Fibroblast of skin of back (primary cell): Measurements from ENCODE around the gene LHPP.

Experiments
- DNase-seq: peaks from one replicate; pipeline ENCODE4 v3.0.0-alpha.2; 2013

LHPP gene

GRCh38 chr10:124500757-124501156 is 39.1 kb downstream of the LHPP start:
- no peak for DNase-seq

GRCh38 chr10:124504711-124505110 is 43.1 kb downstream of the LHPP start:
- no peak for DNase-seq

GRCh38 chr10:124505279-124505678 is 43.7 kb downstream of the LHPP start:
- no peak for DNase-seq

DNA sequence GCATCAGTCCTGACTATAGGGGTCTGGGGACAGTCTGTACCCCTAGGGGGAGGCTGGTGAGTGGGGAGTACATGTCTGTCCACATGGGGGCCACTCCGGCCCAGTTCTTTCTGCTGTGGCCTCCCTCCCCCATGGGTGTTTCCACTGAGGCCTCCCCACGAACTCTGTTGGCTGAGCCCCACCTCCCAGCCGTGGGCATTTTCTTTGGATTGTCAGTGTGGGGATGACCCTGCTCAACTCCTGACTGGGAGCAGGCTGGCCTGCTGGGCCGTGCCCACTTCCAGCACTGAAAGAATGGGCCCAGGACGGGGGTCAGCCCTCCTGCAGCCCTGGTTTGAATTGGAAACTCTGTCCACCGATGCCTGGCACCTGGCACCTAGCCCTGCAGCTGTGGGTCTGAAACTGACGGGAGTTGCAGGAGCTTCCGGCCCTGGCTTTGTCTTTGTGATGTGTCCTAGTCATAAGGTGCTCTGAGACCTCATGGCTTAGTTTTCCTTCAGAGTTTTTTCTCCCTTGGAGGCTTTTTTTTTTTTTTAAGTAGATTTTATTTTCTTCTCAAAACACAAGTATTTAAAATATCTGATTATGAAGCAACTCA is 46.5 kb downstream of the LHPP start:
- no peak for DNase-seq

DNA sequence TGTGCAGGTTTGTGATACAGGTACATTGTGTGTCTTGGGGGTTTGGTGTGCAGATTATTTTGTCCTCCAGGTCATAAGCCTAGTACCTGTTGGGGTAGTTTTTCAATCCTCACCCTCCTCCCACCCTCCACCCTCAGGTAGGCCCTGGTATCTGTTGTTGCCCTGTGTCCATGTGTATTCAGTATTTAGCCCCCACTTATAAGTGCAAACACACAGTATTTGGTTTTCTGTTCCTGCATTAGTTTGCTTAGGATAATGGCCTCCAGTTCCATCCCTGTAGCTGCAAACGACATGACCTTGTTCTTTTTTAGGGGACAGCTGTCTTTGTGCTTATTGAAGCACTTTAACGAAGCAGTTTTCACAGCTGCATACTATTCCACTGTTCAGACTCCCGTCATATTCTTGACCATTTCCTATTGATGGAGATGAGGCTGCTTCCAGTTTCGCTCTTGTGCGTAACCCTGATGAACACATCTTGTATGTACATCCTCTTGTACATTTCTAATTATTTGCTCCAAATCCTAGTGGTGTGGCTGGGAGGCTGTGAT is 47.4 kb downstream of the LHPP start:
- no peak for DNase-seq

DNA sequence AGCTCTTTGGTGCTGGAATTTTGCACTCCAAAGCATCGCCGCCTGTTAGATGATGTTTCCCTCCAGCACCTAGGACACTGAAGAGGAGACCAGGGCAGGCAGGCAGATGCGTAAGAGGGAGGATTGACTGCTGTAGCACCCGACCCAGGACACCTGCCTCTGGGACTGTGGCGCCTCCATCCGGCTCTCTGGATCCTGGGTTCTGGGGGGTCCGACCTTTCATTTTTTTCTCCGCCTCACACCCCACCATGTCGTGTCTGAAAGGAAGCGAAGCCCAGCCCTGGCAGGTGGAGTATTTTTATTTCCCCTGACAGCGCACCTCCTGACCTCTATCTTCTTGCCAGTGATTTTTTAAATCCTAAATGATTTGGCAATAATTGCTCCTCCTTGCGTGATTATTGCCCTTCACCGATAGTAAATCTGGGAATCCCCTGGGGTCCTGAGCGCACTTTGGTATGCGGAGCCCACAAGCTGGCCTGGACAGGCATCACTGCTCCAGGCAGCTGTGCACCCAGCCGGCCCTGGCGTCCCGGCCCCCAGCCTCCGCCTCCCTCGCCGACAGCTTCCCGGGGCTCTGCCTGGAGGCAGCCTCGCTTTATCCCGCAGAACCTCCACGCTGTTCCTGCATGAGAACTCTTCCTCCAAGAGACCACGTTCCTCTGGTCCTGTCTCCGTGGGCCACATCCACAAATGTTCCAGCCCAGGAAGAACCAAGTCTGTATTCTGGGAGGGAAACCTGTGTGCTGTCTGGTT is 48.4 kb downstream of the LHPP start:
- DNase-seq: no peak

DNA sequence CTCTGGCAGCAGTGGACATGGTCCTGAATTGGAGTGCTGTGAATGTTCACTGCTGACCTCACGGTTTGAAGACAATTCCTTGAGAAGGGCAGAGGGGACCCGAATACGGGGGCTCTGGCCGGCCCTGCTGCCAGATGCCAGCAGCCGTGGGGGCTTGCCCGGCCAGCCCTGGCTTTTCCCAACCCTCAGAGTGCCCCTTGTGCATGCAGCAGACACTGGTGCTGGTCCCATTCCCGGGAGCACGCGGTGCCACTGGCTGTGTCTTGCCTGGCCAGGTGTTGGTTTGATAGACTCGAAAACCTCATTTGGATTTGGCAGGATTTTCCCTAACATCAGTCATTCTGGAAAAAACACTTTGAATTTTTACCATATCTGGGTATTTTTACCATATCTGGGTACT is 49.1 kb downstream of the LHPP start:
- DNase-seq: no peak

GRCh38 chr10:124511205-124512039 is 49.8 kb downstream of the LHPP start:
- DNase-seq: no peak

DNA sequence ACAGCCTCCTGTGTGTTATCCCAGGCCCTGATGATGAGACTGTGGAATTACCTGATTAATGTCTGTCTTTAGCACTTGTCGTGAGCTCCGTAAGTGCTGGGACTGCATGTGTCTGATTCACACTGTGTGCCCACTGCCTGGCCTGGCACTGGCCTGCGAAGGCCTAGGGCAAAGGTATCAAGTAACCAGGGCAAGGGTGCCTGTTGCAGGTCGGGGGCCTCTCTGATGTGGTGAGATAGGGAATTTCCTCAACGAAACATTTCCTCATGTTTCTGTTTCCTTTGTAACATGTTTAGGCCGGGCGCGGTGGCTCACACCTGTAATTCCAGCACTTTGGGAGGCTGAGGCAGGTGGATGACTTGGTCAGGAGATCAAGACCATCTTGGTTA is 50.4 kb downstream of the LHPP start:
- no peak for DNase-seq

- DNase-seq: no peak
These were observed 51.0 kb downstream of the LHPP start for GRCh38 chr10:124512600-124512999.

GRCh38 chr10:124515244-124515970 is 53.8 kb downstream of the LHPP start:
- DNase-seq: no peak

- no peak for DNase-seq
These were observed 54.6 kb downstream of the LHPP start for GRCh38 chr10:124516181-124516580.

- no peak for DNase-seq
These were observed 55.2 kb downstream of the LHPP start for GRCh38 chr10:124516746-124517397.

DNA sequence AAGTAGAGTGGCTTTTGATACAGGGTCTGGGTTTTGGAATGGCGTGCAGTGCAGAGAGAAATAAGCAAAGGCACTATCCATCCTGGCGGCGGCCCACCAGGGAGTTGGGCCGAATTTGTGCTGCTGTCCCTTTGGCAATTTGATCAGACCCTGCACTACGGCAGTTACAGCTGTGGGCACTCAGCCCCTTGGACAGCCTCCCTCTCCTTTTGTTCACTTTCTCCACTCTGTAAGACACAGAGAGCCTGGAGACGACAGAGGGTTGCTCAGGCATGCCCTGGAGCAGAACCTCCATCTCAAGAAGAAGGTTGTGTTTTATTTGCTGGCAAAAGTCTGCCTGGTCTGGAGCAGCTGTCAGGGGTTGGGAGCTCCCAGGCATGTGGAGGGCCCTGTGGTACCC is 55.8 kb downstream of the LHPP start:
- no peak for DNase-seq

- no peak for DNase-seq
These were observed 56.3 kb downstream of the LHPP start for GRCh38 chr10:124517931-124518330.

DNA sequence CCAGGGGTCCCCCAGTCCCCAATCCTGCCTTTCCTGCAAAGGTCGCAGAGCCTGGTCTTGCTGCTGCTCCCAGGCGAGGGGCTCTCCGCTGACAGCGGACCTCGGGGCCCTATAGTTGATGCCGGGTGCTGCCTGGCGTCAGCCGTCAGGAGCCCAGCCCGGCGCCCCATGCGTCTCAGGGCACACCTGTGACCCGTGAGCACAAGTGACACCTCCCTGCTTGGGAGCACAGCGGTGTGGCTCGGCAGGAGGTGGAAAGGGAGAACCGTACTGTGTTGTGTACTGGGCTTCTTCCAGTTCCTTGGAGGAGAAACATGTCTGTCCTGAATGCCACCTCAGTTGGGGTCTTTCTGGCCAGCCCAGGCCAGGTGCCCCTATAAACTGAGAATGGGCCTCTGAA is 56.7 kb downstream of the LHPP start:
- DNase-seq: no peak

DNA sequence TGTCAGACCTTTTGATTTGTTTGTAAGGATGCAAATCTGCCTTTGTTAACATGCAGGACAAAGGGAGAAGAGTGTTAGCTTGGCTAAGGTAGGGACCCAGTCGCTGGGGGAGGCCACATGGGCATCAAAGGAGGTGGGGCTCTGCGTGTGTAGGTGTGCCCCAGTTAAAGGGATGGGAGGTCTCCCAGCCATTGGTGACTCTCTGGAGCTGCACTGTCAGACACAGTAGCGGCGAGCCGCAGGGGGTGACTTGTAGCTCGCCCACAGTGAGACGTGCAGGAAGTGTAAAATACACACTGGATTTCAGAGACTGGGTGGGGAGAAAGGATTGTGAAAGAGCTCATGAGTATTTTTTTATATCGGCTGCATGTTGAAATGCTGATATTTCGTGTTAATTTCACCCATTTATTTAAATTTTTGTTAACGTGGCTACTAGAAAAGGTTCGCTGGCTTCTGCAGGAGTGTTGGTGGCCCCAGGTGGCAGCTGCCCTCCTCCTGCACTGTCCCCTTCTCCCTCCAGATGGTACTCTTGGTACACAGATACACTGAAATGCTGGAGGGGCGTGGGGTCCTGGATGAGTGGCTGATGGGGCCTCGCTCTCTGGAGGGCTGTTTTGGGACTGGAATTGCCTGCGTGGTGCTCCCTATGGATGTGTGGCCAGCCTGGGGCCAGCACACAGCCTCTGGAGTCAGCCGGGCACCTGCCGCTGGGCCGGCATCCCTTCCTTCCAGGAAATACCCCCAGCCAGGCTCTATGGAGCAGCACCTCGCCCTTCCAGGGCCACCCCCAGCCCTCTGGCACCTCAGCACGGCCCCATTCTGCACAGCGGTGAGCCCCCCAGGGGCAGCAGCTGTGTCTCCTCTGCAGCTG is 59.2 kb downstream of the LHPP start:
- no peak for DNase-seq

DNA sequence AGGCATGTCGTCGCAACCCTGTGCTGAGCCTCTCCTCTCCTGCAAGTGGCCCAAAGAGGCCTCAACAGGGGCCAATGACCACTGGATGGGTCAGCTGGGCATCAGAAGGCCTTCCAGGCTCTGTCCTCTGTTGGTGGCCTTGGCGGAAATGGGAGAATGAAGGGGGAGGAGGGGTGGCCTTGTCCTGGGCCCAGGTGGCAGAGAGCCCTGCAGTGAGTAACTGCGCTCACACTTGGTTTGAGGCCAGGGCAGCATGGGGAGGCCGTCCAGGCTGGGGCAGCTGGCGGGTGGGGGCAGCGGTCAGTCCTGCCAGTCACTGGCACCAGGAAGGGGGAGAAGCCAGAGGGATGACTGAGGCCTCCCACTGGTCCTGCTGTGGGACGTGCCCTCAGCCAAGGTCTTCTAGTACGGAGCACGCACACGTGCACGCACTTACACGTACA is 59.8 kb downstream of the LHPP start:
- DNase-seq: no peak

GRCh38 chr10:124522131-124522932 is 60.7 kb downstream of the LHPP start:
- DNase-seq: no peak
